ENCODE data around the gene HDGFL3. TPM values are rescaled to one million over a fixed set of nuclear protein-coding genes. Genes with fewer than 3 reads are reported as not detected.
"Not testable (repeated sequence)": the region's sequence is repeated elsewhere in the genome, so short reads cannot be mapped to it uniquely, and the experiment has no call there.

Gene HDGFL3
- total and polyA plus RNA-seq, 10 of the 15 experiments (the other 5 are each of a cell fraction or from before 2014, with no cell fraction given) = 5.6 to 40.6 (median 15.8) TPM

DNA sequence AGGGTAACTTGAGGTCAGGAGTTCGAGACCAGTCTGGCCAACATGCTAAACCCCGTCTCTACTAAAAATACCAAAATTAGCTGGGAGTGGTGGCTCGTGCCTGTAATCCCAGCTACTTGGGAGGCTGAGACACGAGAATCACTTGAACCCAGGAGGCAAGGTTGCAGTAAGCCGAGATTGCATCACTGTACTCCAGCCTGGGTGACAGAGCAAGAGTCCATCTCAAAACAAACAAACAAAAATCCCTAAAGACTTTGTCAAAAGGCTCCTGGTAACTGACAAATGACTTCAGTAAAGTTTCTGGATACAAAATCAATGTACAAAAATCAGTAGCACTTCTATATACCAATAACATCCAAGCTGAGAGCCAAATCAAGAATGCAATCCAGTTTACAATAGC is 38.0 kb downstream of the HDGFL3 start:
- H2AFZ ChIP-seq (ENCODE audit: control insufficient read depth, low read depth, low read length); DNase-seq (ENCODE audit: low read depth, low spot score); BruUV-seq (replicated peaks); H3K4me1 ChIP-seq (ENCODE audit: control insufficient read depth, insufficient read depth, low read length); H3K27ac ChIP-seq (ENCODE audit: control insufficient read depth, insufficient read depth); POLR2A ChIA-PET; H3K9me3 ChIP-seq (replicated peaks; ENCODE audit: control insufficient read depth, insufficient read depth, low read length); H3K9ac ChIP-seq (ENCODE audit: control insufficient read depth, insufficient read depth, low read length); H3K27me3 ChIP-seq (replicated peaks in 1 of 2; ENCODE audit: control insufficient read depth in 2 of 2, insufficient read depth in 2 of 2, low read length in 1 of 2); H3K36me3 ChIP-seq (ENCODE audit: control insufficient read depth in 2 of 2, insufficient read depth in 2 of 2, low read length in 1 of 2); SMC1A ChIA-PET (ENCODE audit: uncharacterized antibody, unreplicated experiment); ATAC-seq; intact Hi-C loops (cut with micrococcal nuclease; ENCODE audit: unreplicated experiment); H3K4me3 ChIP-seq; H4K20me1 ChIP-seq (ENCODE audit: control insufficient read depth, insufficient read depth); CTCF ChIA-PET; in situ Hi-C loops (cut with MboI); RAD21 ChIA-PET (ENCODE audit: unreplicated experiment); H3K4me2 ChIP-seq (ENCODE audit: control insufficient read depth, insufficient read depth); FAIRE-seq: not testable (repeated sequence)
- 34% methylated on average over 5 of the region's 5 CpGs for WGBS (ENCODE audit: insufficient coverage, insufficient replicate concordance, low lambda C conversion rate, missing lambda C conversion rate)
- H3K79me2 ChIP-seq (ENCODE audit: control insufficient read depth, insufficient read depth, low read length) = peaks cover 57% of the 10 kb centered on the region

GRCh38 chr15:83166830-83167229 is 40.8 kb downstream of the HDGFL3 start:
- FAIRE-seq (no peak), DNase-seq (ENCODE audit: low read depth, low spot score) (no peak), ATAC-seq (no peak)
- intact Hi-C loops (cut with micrococcal nuclease; ENCODE audit: unreplicated experiment) = no loop called here
- POLR2A ChIA-PET = no interaction called here
- SMC1A ChIA-PET (ENCODE audit: uncharacterized antibody, unreplicated experiment) = no interaction called here
- H3K9ac ChIP-seq (ENCODE audit: control insufficient read depth, insufficient read depth, low read length) = no peak overlapping the region
- H3K79me2 ChIP-seq (ENCODE audit: control insufficient read depth, insufficient read depth, low read length) = peaks cover 54% of the 10 kb centered on the region
- TF ChIP-seq PAX8 (IDR thresholded peaks at IDR 0.05) = no peak
- no peak for TF ChIP-seq SIX5 (IDR thresholded peaks at IDR 0.05; ENCODE audit: low read depth, low read length, severe bottlenecking)
- TF ChIP-seq TARDBP (IDR thresholded peaks at IDR 0.05; ENCODE audit: borderline replicate concordance) = no peak
- no peak for TF ChIP-seq MYB (IDR thresholded peaks at IDR 0.05; ENCODE audit: borderline replicate concordance, low read depth, low read length)
- TF ChIP-seq HDGF (IDR thresholded peaks at IDR 0.05) = no peak
- no peak for TF ChIP-seq ZSCAN29 (IDR thresholded peaks at IDR 0.05)
- TF ChIP-seq FOS (IDR thresholded peaks at IDR 0.05; ENCODE audit: borderline replicate concordance, extremely low read depth, insufficient read length) = no peak
- no peak for TF ChIP-seq WRNIP1 (IDR thresholded peaks at IDR 0.05; ENCODE audit: borderline replicate concordance, low read depth, low read length)
- no peak for TF ChIP-seq CREM (IDR thresholded peaks at IDR 0.05; ENCODE audit: low read depth)
- no peak overlapping the region for H3K27ac ChIP-seq (ENCODE audit: control insufficient read depth, insufficient read depth)
- RAD21 ChIA-PET (ENCODE audit: unreplicated experiment) = no interaction called here
- H2AFZ ChIP-seq (ENCODE audit: control insufficient read depth, low read depth, low read length) = no peak overlapping the region
- no peaks in the 10 kb centered on the region; the same call in 1 of the 3 replicates for H3K9me3 ChIP-seq (replicated peaks; ENCODE audit: control insufficient read depth, insufficient read depth, low read length)
- CTCF ChIA-PET = no interaction called here
- BruUV-seq (replicated peaks) = no TSS peak
- H3K4me3 ChIP-seq = no peak overlapping the region
- no peak overlapping the region for H3K4me2 ChIP-seq (ENCODE audit: control insufficient read depth, insufficient read depth)
- H3K27me3 ChIP-seq (replicated peaks in 1 of 2; ENCODE audit: control insufficient read depth in 2 of 2, insufficient read depth in 2 of 2, low read length in 1 of 2) = no peaks in the 10 kb centered on the region
- H3K4me1 ChIP-seq (ENCODE audit: control insufficient read depth, insufficient read depth, low read length) = no peaks in the 10 kb centered on the region
- WGBS (ENCODE audit: insufficient coverage, insufficient replicate concordance, low lambda C conversion rate, missing lambda C conversion rate) = 29% methylated on average over 2 of the region's 2 CpGs
- H4K20me1 ChIP-seq (ENCODE audit: control insufficient read depth, insufficient read depth) = no peaks in the 10 kb centered on the region
- in situ Hi-C loops (cut with MboI) = no loop called here
- no peaks in the 10 kb centered on the region for H3K36me3 ChIP-seq (ENCODE audit: control insufficient read depth in 2 of 2, insufficient read depth in 2 of 2, low read length in 1 of 2)
